Subcutaneous abdominal adipose tissue (tissue), 5 donors: Measurements from ENCODE around the gene SLCO2B1.
"Not testable (repeated sequence)": the region's sequence is repeated elsewhere in the genome, so short reads cannot be mapped to it uniquely, and the experiment has no call there.

Source experiments
- H3K27ac ChIP-seq: one replicate; pipeline ENCODE4 v1.7.0; 2013; ENCODE audit warnings: low read depth, mild to moderate bottlenecking, inconsistent platforms, low read length, moderate library complexity
- H3K27me3 ChIP-seq, 5 donors: one replicate each; pipeline ENCODE4 v1.7.0; 2013; ENCODE audit warnings: low read length in 5 of 5, inconsistent platforms in 1 of 5; ENCODE audit not compliant: control insufficient read depth in 5 of 5, insufficient read depth in 4 of 5
- H3K36me3 ChIP-seq, 5 donors: one replicate each; pipeline ENCODE4 v1.7.0; 2013; ENCODE audit warnings: low read length in 5 of 5; ENCODE audit not compliant: control insufficient read depth in 5 of 5, insufficient read depth in 5 of 5
- H3K4me1 ChIP-seq, 5 donors: one replicate each; pipeline ENCODE4 v1.7.0; 2013; ENCODE audit warnings: low read length in 5 of 5, mild to moderate bottlenecking in 3 of 5, moderate library complexity in 1 of 5; ENCODE audit not compliant: control insufficient read depth in 5 of 5, insufficient read depth in 5 of 5
- H3K4me3 ChIP-seq, 5 donors: one replicate each; pipeline ENCODE4 v1.7.0; 2013; ENCODE audit warnings: low read length in 5 of 5, low read depth in 1 of 5
- H3K9ac ChIP-seq, 5 donors: one replicate each; pipeline ENCODE4 v1.7.0; 2013; ENCODE audit warnings: low read length in 5 of 5, mild to moderate bottlenecking in 4 of 5, moderate library complexity in 3 of 5
- H3K9me3 ChIP-seq, 5 donors: one replicate each; pipeline ENCODE4 v1.7.0; 2013; ENCODE audit warnings: low read length in 5 of 5; ENCODE audit not compliant: control insufficient read depth in 5 of 5
- donor health status: healthy.
- donor health status: healthy.
- donor health status: healthy.
- donor health status: healthy.
- donor health status: healthy.

The SLCO2B1 gene

GRCh38 chr11:75150879-75151278 lies at the start of gene SLCO2B1:
Gene SLCO2B1, plus strand, starts transcription at chr11:75151107. Its CDS starts 275 bp downstream, at chr11:75151382.
- Histone ChIP-seq H3K27ac (no peak within 1 kb of the TSS), H3K27me3 (peaks cover 0 to 5% (median 0%) of the 10 kb centered on the region in 5 donors), H3K4me1 (peaks cover 8 to 56% (median 43%) of the 10 kb centered on the region in 5 donors), H3K4me3 (peak within 1 kb of the TSS; percentile 57 to 74 (median 58)), H3K36me3 (no peaks in the 10 kb centered on the region), H3K9ac (peak within 1 kb of the TSS; percentile 12 to 58 (median 49)), H3K9me3 (no peaks in the 10 kb centered on the region)

- no peak overlapping the region for H3K9ac ChIP-seq
- H3K27ac ChIP-seq, result no peak overlapping the region
- H3K9me3 ChIP-seq, result peaks cover 0 to 2% (median 0%) of the 10 kb centered on the region in 5 donors
- H3K36me3 ChIP-seq, result no peaks in the 10 kb centered on the region
- no peaks in the 10 kb centered on the region for H3K4me1 ChIP-seq
- no peak overlapping the region for H3K4me3 ChIP-seq
- peaks cover 0 to 5% (median 1%) of the 10 kb centered on the region in 5 donors for H3K27me3 ChIP-seq
Measured at GRCh38 chr11:75101424-75102128, 49.3 kb upstream of the SLCO2B1 start.

- H3K27ac ChIP-seq, result no peak overlapping the region
- no peak overlapping the region for H3K4me3 ChIP-seq
- no peaks in the 10 kb centered on the region for H3K36me3 ChIP-seq
- H3K9ac ChIP-seq, result no peak overlapping the region
- H3K4me1 ChIP-seq, result no peaks in the 10 kb centered on the region
- peaks cover 0 to 2% (median 0%) of the 10 kb centered on the region in 5 donors for H3K27me3 ChIP-seq
- peaks cover 0 to 2% (median 0%) of the 10 kb centered on the region in 5 donors for H3K9me3 ChIP-seq
Measured at GRCh38 chr11:75103380-75104026, 47.4 kb upstream of the SLCO2B1 start.

GRCh38 chr11:75105462-75105925 lies 45.4 kb upstream of the SLCO2B1 start:
- H3K27me3 ChIP-seq, result peaks cover 0 to 2% (median 0%) of the 10 kb centered on the region in 5 donors
- no peaks in the 10 kb centered on the region for H3K4me1 ChIP-seq
- no peaks in the 10 kb centered on the region for H3K36me3 ChIP-seq
- no peak overlapping the region for H3K4me3 ChIP-seq
- H3K27ac ChIP-seq, result no peak overlapping the region
- peaks cover 0 to 2% (median 0%) of the 10 kb centered on the region in 5 donors for H3K9me3 ChIP-seq
- no peak overlapping the region for H3K9ac ChIP-seq

- H3K27me3 ChIP-seq, H3K4me3 ChIP-seq, H3K9ac ChIP-seq, H3K36me3 ChIP-seq, H3K27ac ChIP-seq, H3K4me1 ChIP-seq, H3K9me3 ChIP-seq: not testable (repeated sequence)
Measured at GRCh38 chr11:75105967-75106681, 44.8 kb upstream of the SLCO2B1 start.

GRCh38 chr11:75107187-75107586 lies 43.7 kb upstream of the SLCO2B1 start:
- Histone ChIP-seq H3K36me3 (no peaks in the 10 kb centered on the region), H3K4me3 (no peak overlapping the region), H3K9me3 (peaks cover 0 to 7% (median 0%) of the 10 kb centered on the region in 5 donors), H3K27ac (no peak overlapping the region), H3K4me1 (no peaks in the 10 kb centered on the region), H3K9ac (no peak overlapping the region), H3K27me3 (peaks cover 0 to 2% (median 0%) of the 10 kb centered on the region in 5 donors)

GRCh38 chr11:75112200-75112599 lies 38.7 kb upstream of the SLCO2B1 start:
- Histone ChIP-seq H3K9ac (no peak overlapping the region), H3K4me3 (no peak overlapping the region), H3K9me3 (peaks cover 2 to 17% (median 11%) of the 10 kb centered on the region in 5 donors), H3K36me3 (no peaks in the 10 kb centered on the region), H3K27me3 (no peaks in the 10 kb centered on the region), H3K27ac (no peak overlapping the region), H3K4me1 (no peaks in the 10 kb centered on the region)

GRCh38 chr11:75113030-75113429 lies 37.9 kb upstream of the SLCO2B1 start:
- Histone ChIP-seq H3K4me3 (no peak overlapping the region), H3K9me3 (peaks cover 2 to 17% (median 11%) of the 10 kb centered on the region in 5 donors), H3K27me3 (no peaks in the 10 kb centered on the region), H3K36me3 (no peaks in the 10 kb centered on the region), H3K9ac (no peak overlapping the region), H3K27ac (no peak overlapping the region), H3K4me1 (no peaks in the 10 kb centered on the region)

- Histone ChIP-seq H3K27me3 (no peaks in the 10 kb centered on the region), H3K36me3 (no peaks in the 10 kb centered on the region), H3K4me1 (no peaks in the 10 kb centered on the region), H3K9ac (no peak overlapping the region), H3K9me3 (peaks cover 2 to 22% (median 14%) of the 10 kb centered on the region in 5 donors), H3K27ac (no peak overlapping the region), H3K4me3 (no peak overlapping the region)
Measured at GRCh38 chr11:75114465-75114864, 36.4 kb upstream of the SLCO2B1 start.

- Histone ChIP-seq H3K9ac (no peak overlapping the region), H3K4me1 (no peaks in the 10 kb centered on the region), H3K27ac (no peak overlapping the region)
Measured at GRCh38 chr11:75118577-75118976, 32.3 kb upstream of the SLCO2B1 start.

More at GRCh38 chr11:75118577-75118976, 32.3 kb upstream of the SLCO2B1 start:
- H3K36me3 ChIP-seq, result no peaks in the 10 kb centered on the region
- peaks cover 2 to 16% (median 11%) of the 10 kb centered on the region in 5 donors for H3K9me3 ChIP-seq
- H3K27me3 ChIP-seq, result no peaks in the 10 kb centered on the region
- H3K4me3 ChIP-seq, result no peak overlapping the region
